RWPE2 (cell line): ENCODE data around the gene GOLGA8R.
"Not testable (repeated sequence)": the region's sequence is repeated elsewhere in the genome, so short reads cannot be mapped to it uniquely, and the experiment has no call there.

Experiments used
- ATAC-seq: fragments of 200-7000 bp; cut with Tn5 transposase; 3 replicates; pipeline ENCODE4 v1.9.1; 2021; ENCODE audit warnings: low read depth
- DNase-seq: peaks from one replicate; pipeline ENCODE4 v3.0.0-alpha.2; 2020; ENCODE audit warnings: low spot score
- H3K27ac ChIP-seq: fragments of 450-650 bp; 2 replicates; pipeline ENCODE4 v1.5.1; 2017; ENCODE audit warnings: mild to moderate bottlenecking; ENCODE audit not compliant: poor library complexity, severe bottlenecking
- H3K27me3 ChIP-seq: fragments of 250-450 bp; sonication (Bioruptor Pico); 2 replicates; pipeline ENCODE4 v1.5.1; 2021; ENCODE audit warnings: mild to moderate bottlenecking, moderate library complexity; ENCODE audit not compliant: insufficient read depth, poor library complexity, severe bottlenecking
- H3K36me3 ChIP-seq: fragments of 250-450 bp; sonication (Bioruptor Pico); 2 replicates; pipeline ENCODE4 v1.5.1; 2020; ENCODE audit warnings: low read depth, mild to moderate bottlenecking, moderate library complexity
- H3K4me1 ChIP-seq: fragments of 250-450 bp; sonication (Bioruptor Pico); 2 replicates; pipeline ENCODE4 v1.5.1; 2021; ENCODE audit warnings: mild to moderate bottlenecking, moderate library complexity; ENCODE audit not compliant: insufficient read depth, poor library complexity, severe bottlenecking
- H3K4me3 ChIP-seq: fragments of 250-450 bp; sonication (Bioruptor Pico); 2 replicates; pipeline ENCODE4 v1.5.1; 2021; ENCODE audit warnings: mild to moderate bottlenecking, moderate library complexity; ENCODE audit not compliant: severe bottlenecking
- H3K9me3 ChIP-seq: fragments of 250-450 bp; sonication (Bioruptor Pico); 2 replicates; pipeline ENCODE4 v1.5.1; 2021; ENCODE audit warnings: mild to moderate bottlenecking, moderate library complexity; ENCODE audit not compliant: severe bottlenecking

The GOLGA8R gene, protein sequence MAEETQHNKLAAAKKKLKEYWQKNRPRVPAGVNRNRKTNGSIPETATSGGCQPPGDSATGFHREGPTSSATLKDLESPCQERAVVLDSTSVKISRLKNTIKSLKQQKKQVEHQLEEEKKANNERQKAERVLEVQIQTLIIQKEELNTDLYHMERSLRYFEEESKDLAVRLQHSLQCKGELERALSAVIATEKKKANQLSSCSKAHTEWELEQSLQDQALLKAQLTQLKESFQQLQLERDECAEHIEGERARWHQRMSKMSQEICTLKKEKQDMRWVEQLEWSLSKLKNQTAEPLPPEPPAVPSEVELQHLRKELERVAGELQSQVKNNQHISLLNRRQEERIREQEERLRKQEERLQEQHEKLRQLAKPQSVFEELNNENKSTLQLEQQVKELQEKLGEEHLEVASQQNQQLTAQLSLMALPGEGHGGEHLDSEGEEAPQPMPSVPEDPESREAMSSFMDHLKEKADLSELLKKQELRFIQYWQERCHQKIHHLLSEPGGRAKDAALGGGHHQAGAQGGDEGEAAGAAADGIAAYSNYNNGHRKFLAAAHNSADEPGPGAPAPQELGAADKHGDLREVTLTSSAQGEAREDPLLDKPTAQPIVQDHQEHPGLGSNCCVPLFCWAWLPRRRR

DNA sequence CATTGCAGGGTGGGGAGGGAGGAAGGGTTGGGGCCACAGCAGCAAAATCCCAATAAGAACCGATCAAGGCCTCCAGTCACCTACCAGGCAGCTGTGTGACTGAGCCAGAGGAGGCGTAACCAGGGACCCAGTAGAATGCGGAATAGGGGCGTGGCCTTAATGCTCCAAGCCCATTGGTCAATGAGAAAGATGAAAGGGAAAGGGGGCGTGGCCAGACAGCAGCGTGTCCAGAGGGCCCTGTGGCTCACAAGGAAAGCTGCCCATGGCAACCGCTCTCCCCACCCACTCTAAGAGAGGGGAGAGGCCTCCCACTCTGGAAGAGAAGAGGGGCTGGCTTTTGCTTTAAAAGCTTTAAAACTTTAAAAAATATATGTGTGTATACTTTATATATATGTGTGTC, at the start of gene GOLGA8R:
Gene GOLGA8R (minus strand): TSS at position 101 of the 400 bp plus-strand sequence. CDS start 98 bp downstream, at position 3.
- not testable (repeated sequence) for H3K36me3 ChIP-seq, H3K27me3 ChIP-seq, DNase-seq, ATAC-seq, H3K4me3 ChIP-seq, H3K4me1 ChIP-seq, H3K27ac ChIP-seq, H3K9me3 ChIP-seq

DNA sequence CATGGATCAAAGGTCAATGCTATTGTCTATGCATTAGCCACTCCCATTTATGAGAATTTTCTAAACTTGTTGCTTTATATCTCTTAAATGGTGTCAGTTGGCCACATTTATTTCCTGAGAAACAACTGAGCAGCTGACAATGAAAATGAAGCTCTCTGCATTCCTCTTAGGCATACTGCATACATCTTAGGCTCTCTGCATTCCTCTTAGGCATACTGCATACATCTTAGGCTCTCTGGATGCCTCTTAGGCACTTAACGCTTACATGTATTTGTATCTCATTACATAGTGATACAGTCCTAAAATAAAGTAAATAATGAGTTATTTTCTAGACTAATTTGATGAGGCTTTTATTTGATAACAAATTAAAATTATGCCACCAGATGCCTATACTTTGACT, 49.8 kb upstream of the GOLGA8R start:
- DNase-seq: not testable (repeated sequence)

DNA sequence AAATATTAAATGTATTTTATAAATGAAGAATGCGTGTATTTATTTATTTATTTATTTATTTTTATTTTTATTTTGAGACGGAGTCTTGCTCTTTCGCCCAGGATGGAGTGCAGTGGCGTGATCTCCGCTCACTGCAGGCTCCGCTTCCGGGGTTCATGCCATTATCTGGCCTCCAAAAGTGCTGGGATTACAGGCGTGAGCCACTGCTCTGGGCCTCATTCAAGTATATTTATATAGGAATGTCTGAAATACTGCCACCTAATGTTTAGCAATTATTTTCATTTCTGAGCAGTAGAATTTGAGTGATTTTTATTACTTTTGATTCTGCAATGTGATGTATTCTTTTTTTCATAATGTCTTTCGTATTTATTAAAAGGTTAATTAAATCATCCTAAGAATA, 48.1 kb upstream of the GOLGA8R start:
- not testable (repeated sequence) for H3K4me1 ChIP-seq, H3K27me3 ChIP-seq, DNase-seq, H3K27ac ChIP-seq, H3K4me3 ChIP-seq, H3K36me3 ChIP-seq, H3K9me3 ChIP-seq
- peak; percentile 61 for ATAC-seq

More for the DNA sequence above, 49.8 kb upstream of the GOLGA8R start:
- not testable (repeated sequence) for H3K9me3 ChIP-seq, H3K4me3 ChIP-seq, ATAC-seq, H3K36me3 ChIP-seq, H3K27me3 ChIP-seq, H3K4me1 ChIP-seq, H3K27ac ChIP-seq

DNA sequence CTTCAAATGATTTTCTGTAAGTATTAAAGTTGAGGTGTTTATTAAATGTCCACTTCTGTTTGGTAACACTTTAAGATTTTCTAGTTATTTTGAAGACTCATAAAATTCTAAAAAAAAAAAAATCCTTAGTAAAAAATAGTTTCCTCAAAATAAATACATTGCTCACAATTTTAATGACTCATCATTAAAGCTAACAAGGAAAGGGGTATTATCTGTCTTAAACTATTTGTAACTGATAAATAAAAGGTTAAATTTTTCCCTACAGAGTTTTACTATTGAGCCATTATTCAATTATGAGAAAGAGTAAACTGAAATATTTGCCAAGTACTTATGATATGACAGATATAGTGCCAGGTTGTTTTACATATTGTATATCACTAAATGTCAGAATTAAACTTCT, 38.6 kb upstream of the GOLGA8R start:
- not testable (repeated sequence) for H3K4me3 ChIP-seq, H3K9me3 ChIP-seq, ATAC-seq, H3K4me1 ChIP-seq, H3K27ac ChIP-seq, H3K27me3 ChIP-seq, DNase-seq, H3K36me3 ChIP-seq

DNA sequence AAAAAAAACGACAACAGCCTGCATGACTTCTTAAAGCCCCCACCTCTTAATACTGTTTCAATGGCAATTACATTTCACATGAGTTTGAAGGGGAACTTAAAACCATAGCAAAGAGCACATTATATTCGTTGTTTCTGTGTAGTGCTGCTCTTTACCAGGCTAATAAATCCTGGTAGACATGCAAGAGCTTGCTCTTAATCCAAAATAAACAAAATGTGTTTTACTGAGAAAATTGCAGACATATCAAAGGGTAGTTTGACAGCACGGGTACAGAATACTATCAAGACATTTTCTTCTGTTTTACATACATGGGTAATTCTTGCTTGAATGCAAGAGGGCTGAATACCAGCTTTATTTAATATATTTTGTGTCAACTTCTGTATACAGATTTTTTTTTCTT, 24.3 kb upstream of the GOLGA8R start:
- H3K4me3 ChIP-seq, H3K9me3 ChIP-seq, DNase-seq, H3K4me1 ChIP-seq, H3K27me3 ChIP-seq, H3K36me3 ChIP-seq, H3K27ac ChIP-seq, ATAC-seq: not testable (repeated sequence)

DNA sequence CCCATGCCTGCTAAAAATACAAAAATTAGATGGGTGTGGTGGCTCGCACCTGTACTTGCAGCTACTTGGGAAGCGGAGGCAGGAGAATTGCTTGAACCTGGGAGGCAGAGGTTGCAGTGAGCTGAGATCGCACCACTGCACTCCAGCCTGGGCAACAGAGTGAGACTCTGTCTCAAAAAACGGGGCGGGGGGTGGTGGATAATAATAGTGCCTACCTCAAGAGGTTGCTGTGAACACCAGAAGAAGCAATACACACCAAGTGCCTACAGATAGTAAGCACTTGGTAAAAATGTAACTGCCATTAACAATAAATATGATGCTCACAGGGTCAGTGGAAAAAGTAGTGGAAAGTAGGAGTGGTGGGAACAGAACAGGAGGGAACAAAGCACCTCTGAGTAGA, 21.8 kb upstream of the GOLGA8R start:
- not testable (repeated sequence) for H3K9me3 ChIP-seq, H3K4me3 ChIP-seq, H3K4me1 ChIP-seq, H3K36me3 ChIP-seq, H3K27me3 ChIP-seq, H3K27ac ChIP-seq, ATAC-seq
- peak; percentile 51 for DNase-seq

DNA sequence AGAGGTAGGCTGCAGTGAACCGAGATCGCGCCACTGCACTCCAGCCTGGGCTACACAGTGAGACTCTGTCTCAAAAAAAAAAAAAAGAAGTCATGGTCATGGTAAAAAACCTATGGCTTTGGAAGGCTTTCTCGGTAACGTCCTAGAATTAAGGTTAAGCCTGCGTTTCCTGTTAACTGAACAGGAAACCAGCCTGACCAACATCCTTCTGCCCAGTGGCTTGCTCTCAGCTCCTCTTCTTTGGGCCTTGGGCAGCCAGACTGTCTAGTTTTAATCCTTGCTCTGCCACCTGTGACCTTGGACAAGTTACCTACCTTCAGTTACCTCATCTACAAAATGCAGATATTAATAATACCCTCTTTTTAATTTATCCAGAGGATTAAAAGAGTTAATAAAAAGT, 6.7 kb upstream of the GOLGA8R start:
- not testable (repeated sequence) for H3K4me1 ChIP-seq, DNase-seq, H3K9me3 ChIP-seq, H3K36me3 ChIP-seq, H3K27ac ChIP-seq, H3K27me3 ChIP-seq, ATAC-seq, H3K4me3 ChIP-seq

DNA sequence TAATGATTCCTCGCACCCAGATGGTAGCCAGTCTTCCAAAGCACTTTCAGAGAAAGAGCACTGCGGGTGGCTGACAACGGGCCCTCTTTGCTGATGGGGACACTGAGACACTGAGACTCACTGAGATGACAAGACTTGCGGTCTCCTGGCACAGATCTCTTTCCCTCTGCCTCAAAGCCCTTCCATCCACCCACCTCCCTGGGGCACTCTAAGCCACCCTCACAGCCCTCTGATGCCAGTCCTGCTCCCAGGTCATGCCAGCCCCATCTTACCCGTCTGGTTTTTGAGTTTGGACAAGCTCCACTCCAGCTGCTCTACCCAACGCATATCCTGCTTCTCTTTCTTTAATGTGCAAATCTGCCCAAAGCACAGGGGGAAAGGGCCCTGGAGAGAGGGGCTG, 6.4 kb downstream of the GOLGA8R start:
- H3K4me1 ChIP-seq, H3K9me3 ChIP-seq, H3K27ac ChIP-seq, H3K27me3 ChIP-seq, H3K4me3 ChIP-seq, H3K36me3 ChIP-seq, ATAC-seq: not testable (repeated sequence)
- peak; percentile 47 for DNase-seq
